H1 (cell line): ENCODE results near the gene HCST. TPM values are rescaled to one million over a fixed set of nuclear protein-coding genes. Genes with fewer than 3 reads are reported as not detected.

Source experiments
- BCL11A ChIP-seq, 2 experiments: IDR thresholded peaks; one replicate each; pipeline ENCODE4 v1.6.1; 2011; ENCODE audit warnings: low read depth in 2 of 2, low read length in 2 of 2, mild to moderate bottlenecking in 2 of 2
- CHD2 ChIP-seq: IDR thresholded peaks from 2 replicates; pipeline ENCODE4 v1.6.1; 2012; ENCODE audit warnings: low read length, improper control_type of control experiment
- CHD7 ChIP-seq: fragments of 300-600 bp; sonication (generic); IDR thresholded peaks from 2 replicates; pipeline ENCODE4 v1.7.1; 2012; ENCODE audit warnings: low read length, moderate library complexity, mild to moderate bottlenecking, inconsistent platforms; ENCODE audit not compliant: insufficient replicate concordance
- POLR2A ChIP-seq, 2 experiments: IDR thresholded peaks; 1 replicate in 1 of 2; 2 replicates in 1 of 2; pipeline ENCODE4 v1.6.1; 2011; ENCODE audit warnings: low read depth in 2 of 2, low read length in 2 of 2, mild to moderate bottlenecking in 2 of 2; ENCODE audit errors: control extremely low read depth in 1 of 2
- POU5F1 ChIP-seq: IDR thresholded peaks from 2 replicates; pipeline ENCODE4 v1.6.1; 2011; ENCODE audit warnings: low read depth, mild to moderate bottlenecking, low read length, moderate library complexity
- USF2 ChIP-seq: IDR thresholded peaks from 2 replicates; pipeline ENCODE4 v1.6.1; 2011; ENCODE audit warnings: low read length, improper control_type of control experiment
- polyA plus RNA-seq, 7 experiments: library from polyadenylated mRNA; depleted of rRNA in 3 of 7; stranded (reverse) in 5 of 7; unstranded in 2 of 7; fragments of >200 nt in 5 of 7; fragments of 200-250 nt in 2 of 7; gene quantifications; 1 replicate in 5 of 7; 2 replicates in 1 of 7; 4 replicates in 1 of 7; pipeline versions ENCODE4 v1.2.1 to v1.2.3, GENCODE V29; 2011 to 2013; ENCODE audit warnings: missing spikeins in 2 of 7, mixed read lengths in 2 of 7
- total RNA-seq: library from RNA; stranded (reverse); fragmentation: NEBNext Ultra II Directional; extraction: Animal tissue kit (Norgen Biotek cat#: 25700); gene quantifications from 2 replicates; pipeline ENCODE4 v1.2.1, GENCODE V29; 2021

HCST gene
- total and polyA plus RNA-seq, 2 of the 8 experiments (the other 6 are each of a cell fraction or from before 2014, with no cell fraction given), result 2.8 TPM; not detected in 1

DNA sequence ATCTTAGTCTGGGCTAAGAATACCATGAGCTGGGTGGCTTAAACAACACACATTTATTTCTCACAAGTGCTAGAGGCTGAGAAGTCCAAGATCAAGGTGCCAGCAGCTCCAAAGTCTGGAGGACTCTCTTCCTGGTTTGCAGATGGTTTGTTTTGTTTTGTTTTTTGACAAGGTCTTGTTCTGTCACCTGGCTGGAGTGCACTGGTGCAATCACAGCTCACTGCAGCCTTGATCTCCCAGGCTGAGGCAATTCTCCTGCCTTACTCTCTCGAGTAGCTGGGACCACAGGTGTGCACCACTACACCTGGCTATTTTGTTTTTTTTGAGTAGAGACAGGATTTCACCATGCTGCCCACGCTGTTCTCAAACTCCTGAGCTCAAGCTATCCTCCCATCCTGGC lies 18.4 kb upstream of the HCST start (continued):
- TF ChIP-seq POU5F1 (no peak), CHD2 (no peak), POLR2A (IDR thresholded peaks at IDR 0.05; ENCODE audit: control extremely low read depth in 1 of 2, low read depth in 2 of 2, low read length in 2 of 2) (no peak), BCL11A (IDR thresholded peaks at IDR 0.05; ENCODE audit: low read depth in 2 of 2, low read length in 2 of 2) (no peak), USF2 (no peak), CHD7 (no peak)
